ENCODE measurements around the gene RAB42. TPM values are rescaled to one million over a fixed set of nuclear protein-coding genes. Genes with fewer than 3 reads are reported as not detected.
A peak's percentile ranks its signal among the peaks of the same experiment; 100 is the strongest.

Gene RAB42
- total and polyA plus RNA-seq, 11 donors = 0.49 to 13.1 (median 0.96) TPM

- no peak for ATAC-seq
- intact Hi-C loops (cut with DNase I) = no loop called here
- Histone ChIP-seq H3K36me3 (peaks cover 0 to 86% (median 70%) of the 10 kb centered on the region in 9 donors), H3K9me3 (no peaks in the 10 kb centered on the region), H3K27ac (peak overlapping the region in 1 of 12 donors; percentile 46), H3K27me3 (no peaks in the 10 kb centered on the region), H3K4me1 (peaks cover 0 to 41% (median 16%) of the 10 kb centered on the region in 12 donors), H3K4me3 (no peak overlapping the region)
- WGBS, 4 donors = 85 to 92% (median 88%) methylated on average over 1 of the region's 1 CpG
- no peak for DNase-seq
- TF ChIP-seq POLR2A (IDR thresholded peaks at IDR 0.05) = no peak
- TF ChIP-seq CTCF (IDR thresholded peaks at IDR 0.05) = no peak
These were observed 14.9 kb upstream of the RAB42 start for GRCh38 chr1:28577052-28577678.

GRCh38 chr1:28577738-28578536, 14.1 kb upstream of the RAB42 start:
- Histone ChIP-seq H3K4me3 (no peak overlapping the region), H3K27ac (peak overlapping the region in 1 of 12 donors; percentile 46), H3K4me1 (peaks cover 0 to 49% (median 20%) of the 10 kb centered on the region in 12 donors), H3K9me3 (no peaks in the 10 kb centered on the region), H3K36me3 (peaks cover 0 to 78% (median 62%) of the 10 kb centered on the region in 9 donors), H3K27me3 (no peaks in the 10 kb centered on the region)
- ATAC-seq = no peak
- DNase-seq = no peak
- TF ChIP-seq CTCF (IDR thresholded peaks at IDR 0.05) (no peak), POLR2A (IDR thresholded peaks at IDR 0.05) (no peak)
- intact Hi-C loops (cut with DNase I) = no loop called here
- 76 to 86% (median 81%) methylated on average over 6 of the region's 6 CpGs for WGBS, 4 donors

GRCh38 chr1:28578696-28579218, 13.3 kb upstream of the RAB42 start:
- WGBS, 4 donors = 80 to 89% (median 85%) methylated on average over 5 to 6 of the region's 6 CpGs
- TF ChIP-seq CTCF (IDR thresholded peaks at IDR 0.05) (no peak), POLR2A (IDR thresholded peaks at IDR 0.05) (no peak)
- Histone ChIP-seq H3K9me3 (no peaks in the 10 kb centered on the region), H3K36me3 (peaks cover 0 to 70% (median 54%) of the 10 kb centered on the region in 9 donors), H3K4me1 (peaks cover 0 to 52% (median 21%) of the 10 kb centered on the region in 12 donors), H3K27me3 (no peaks in the 10 kb centered on the region), H3K27ac (peak overlapping the region in 1 of 12 donors; percentile 46), H3K4me3 (no peak overlapping the region)
- DNase-seq (no peak), ATAC-seq (no peak)
- intact Hi-C loops (cut with DNase I) = no loop called here

GRCh38 chr1:28579401-28579800, 12.7 kb upstream of the RAB42 start:
- no peaks in the 10 kb centered on the region for H3K27me3 ChIP-seq
- peak overlapping the region in 3 of 12 donors; percentile 77 to 90 (median 83) for H3K4me3 ChIP-seq
- intact Hi-C loops (cut with DNase I) = no loop called here
- no peak for TF ChIP-seq POLR2A (IDR thresholded peaks at IDR 0.05)
- no peak for TF ChIP-seq CTCF (IDR thresholded peaks at IDR 0.05)
- peaks cover 0 to 52% (median 21%) of the 10 kb centered on the region in 12 donors for H3K4me1 ChIP-seq
- no peaks in the 10 kb centered on the region for H3K9me3 ChIP-seq
- H3K36me3 ChIP-seq = peaks cover 0 to 63% (median 49%) of the 10 kb centered on the region in 9 donors
- ATAC-seq (no peak), DNase-seq (no peak)
- H3K27ac ChIP-seq = peak overlapping the region in 1 of 12 donors; percentile 94
- WGBS, 4 donors = 89 to 100% (median 95%) methylated on average over 1 of the region's 1 CpG
